Measurements from ENCODE around the gene DCC.

The DCC gene

DNA sequence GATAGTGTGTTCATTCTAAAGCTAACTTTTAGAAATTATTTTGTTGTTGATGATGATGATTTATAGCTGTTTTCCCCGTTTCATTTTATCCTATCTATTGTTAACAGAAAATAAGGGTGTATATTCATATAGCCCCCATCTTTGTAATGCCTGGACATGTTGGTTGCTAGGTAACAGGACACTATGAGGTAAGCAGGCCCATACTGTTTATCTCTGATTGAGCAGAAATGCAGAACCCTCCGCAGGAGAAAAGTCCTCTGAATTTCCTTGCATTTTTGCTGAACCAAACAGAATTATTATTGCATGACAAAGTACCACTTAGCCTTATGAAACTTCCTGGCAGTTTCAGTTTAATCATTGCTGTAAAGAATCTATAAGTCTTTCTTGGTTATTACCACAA, 339.4 kb downstream of the DCC start:
- TF ChIP-seq FOXP2 (optimal IDR thresholded peaks at IDR 0.05; ENCODE audit: control extremely low read depth, extremely low read length, insufficient read depth) (no peak), EZH2 (IDR thresholded peaks at IDR 0.05) (no peak), POLR2AphosphoS5 (IDR thresholded peaks at IDR 0.05; ENCODE audit: borderline replicate concordance, low read depth, low read length) (no peak)
- H3K4me3 ChIP-seq, result no peak overlapping the region
- H3K36me3 ChIP-seq (ENCODE audit: insufficient read depth, low read length), result no peaks in the 10 kb centered on the region
- DNase-seq (ENCODE audit: low read depth, low spot score), result peak; percentile 60
- peak overlapping the region; percentile 80 for H3K27ac ChIP-seq
- H3K9ac ChIP-seq (ENCODE audit: insufficient read length), result no peak overlapping the region
- no peaks in the 10 kb centered on the region for H3K9me3 ChIP-seq (ENCODE audit: low read depth, low read length)

GRCh38 chr18:52682260-52682659, 342.3 kb downstream of the DCC start:
- H3K27ac ChIP-seq, result no peak overlapping the region
- H3K9ac ChIP-seq (ENCODE audit: insufficient read length), result no peak overlapping the region
- TF ChIP-seq FOXP2 (optimal IDR thresholded peaks at IDR 0.05; ENCODE audit: control extremely low read depth, extremely low read length, insufficient read depth), result no peak
- TF ChIP-seq EZH2 (IDR thresholded peaks at IDR 0.05), result no peak
- TF ChIP-seq POLR2AphosphoS5 (IDR thresholded peaks at IDR 0.05; ENCODE audit: borderline replicate concordance, low read depth, low read length), result no peak
- no peak overlapping the region for H3K4me3 ChIP-seq
- H3K9me3 ChIP-seq (ENCODE audit: low read depth, low read length), result no peaks in the 10 kb centered on the region
- no peak for DNase-seq (ENCODE audit: low read depth, low spot score)
- H3K36me3 ChIP-seq (ENCODE audit: insufficient read depth, low read length), result no peaks in the 10 kb centered on the region

DNA sequence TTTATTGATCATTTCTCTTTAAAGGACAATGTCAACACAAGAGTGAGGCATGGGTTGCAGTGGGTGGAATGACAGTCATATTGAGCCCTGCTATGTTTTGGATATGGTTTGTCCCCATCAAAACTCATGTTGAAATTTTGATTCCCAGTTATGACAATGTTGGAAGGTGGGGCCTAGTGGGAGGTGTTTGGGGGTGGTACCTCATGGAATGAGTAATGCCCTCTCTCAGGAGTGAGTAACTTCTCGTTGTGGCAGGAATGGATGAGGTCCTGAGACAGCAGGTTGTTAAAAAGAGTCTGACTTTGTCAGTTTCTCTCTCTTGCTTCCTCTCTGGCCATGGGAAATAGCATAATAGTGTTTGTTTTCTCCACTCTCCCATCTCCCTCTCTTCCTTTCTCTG, 345.3 kb downstream of the DCC start:
- Histone ChIP-seq H3K9ac (ENCODE audit: insufficient read length) (no peak overlapping the region), H3K27ac (no peak overlapping the region), H3K9me3 (ENCODE audit: low read depth, low read length) (no peaks in the 10 kb centered on the region), H3K4me3 (no peak overlapping the region), H3K36me3 (ENCODE audit: insufficient read depth, low read length) (no peaks in the 10 kb centered on the region)
- TF ChIP-seq FOXP2 (optimal IDR thresholded peaks at IDR 0.05; ENCODE audit: control extremely low read depth, extremely low read length, insufficient read depth) (no peak), POLR2AphosphoS5 (IDR thresholded peaks at IDR 0.05; ENCODE audit: borderline replicate concordance, low read depth, low read length) (no peak), EZH2 (IDR thresholded peaks at IDR 0.05) (no peak)
- no peak for DNase-seq (ENCODE audit: low read depth, low spot score)

DNA sequence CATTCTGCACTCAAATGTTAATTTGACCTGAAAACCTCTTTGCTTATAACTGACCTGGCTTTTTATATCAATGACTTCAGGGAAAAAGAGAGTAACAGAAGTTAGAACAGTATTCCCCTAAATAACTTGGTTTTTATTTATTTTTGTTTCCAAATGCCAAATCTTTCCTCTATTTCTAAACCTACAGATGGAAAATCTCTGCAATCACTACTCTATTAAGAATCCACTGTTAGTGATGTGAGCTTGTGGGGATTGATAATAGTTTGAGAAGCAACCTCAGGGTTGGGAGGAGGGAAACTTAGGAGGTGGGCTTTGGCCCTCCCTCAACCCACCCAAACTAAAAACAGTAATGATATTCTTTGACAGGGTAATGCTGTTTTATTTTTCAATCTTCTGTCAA, 351.8 kb downstream of the DCC start:
- no peak for TF ChIP-seq FOXP2 (optimal IDR thresholded peaks at IDR 0.05; ENCODE audit: control extremely low read depth, extremely low read length, insufficient read depth)
- no peak for TF ChIP-seq EZH2 (IDR thresholded peaks at IDR 0.05)
- no peak for TF ChIP-seq POLR2AphosphoS5 (IDR thresholded peaks at IDR 0.05; ENCODE audit: borderline replicate concordance, low read depth, low read length)
- Histone ChIP-seq H3K9me3 (ENCODE audit: low read depth, low read length) (no peaks in the 10 kb centered on the region), H3K4me3 (no peak overlapping the region), H3K27ac (no peak overlapping the region), H3K36me3 (ENCODE audit: insufficient read depth, low read length) (no peaks in the 10 kb centered on the region), H3K9ac (ENCODE audit: insufficient read length) (no peak overlapping the region)
- DNase-seq (ENCODE audit: low read depth, low spot score), result no peak

DNA sequence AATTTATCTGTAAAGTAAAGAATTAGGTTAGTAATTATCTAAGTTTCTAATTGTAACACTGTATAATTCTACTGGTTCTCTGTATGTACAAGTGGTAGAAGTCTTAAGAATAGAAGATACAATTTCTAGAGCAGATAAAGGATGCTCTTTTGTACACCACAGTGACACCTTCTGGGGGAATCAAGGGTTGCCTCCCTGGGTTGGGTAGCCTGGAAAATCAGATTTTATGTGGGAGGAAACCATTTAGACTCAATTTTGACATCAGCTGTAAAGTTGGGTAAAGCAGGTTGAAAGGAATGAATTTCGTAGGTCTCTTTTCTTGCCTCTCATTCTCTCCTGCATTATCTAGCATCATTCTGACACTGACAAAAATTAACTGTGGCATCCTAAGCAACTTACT, 354.8 kb downstream of the DCC start:
- H3K4me3 ChIP-seq, result no peak overlapping the region
- DNase-seq (ENCODE audit: low read depth, low spot score), result no peak
- H3K9me3 ChIP-seq (ENCODE audit: low read depth, low read length), result no peaks in the 10 kb centered on the region
- no peak overlapping the region for H3K27ac ChIP-seq
- H3K36me3 ChIP-seq (ENCODE audit: insufficient read depth, low read length), result no peaks in the 10 kb centered on the region
- TF ChIP-seq POLR2AphosphoS5 (IDR thresholded peaks at IDR 0.05; ENCODE audit: borderline replicate concordance, low read depth, low read length) (no peak), EZH2 (IDR thresholded peaks at IDR 0.05) (no peak), FOXP2 (optimal IDR thresholded peaks at IDR 0.05; ENCODE audit: control extremely low read depth, extremely low read length, insufficient read depth) (no peak)
- no peak overlapping the region for H3K9ac ChIP-seq (ENCODE audit: insufficient read length)

DNA sequence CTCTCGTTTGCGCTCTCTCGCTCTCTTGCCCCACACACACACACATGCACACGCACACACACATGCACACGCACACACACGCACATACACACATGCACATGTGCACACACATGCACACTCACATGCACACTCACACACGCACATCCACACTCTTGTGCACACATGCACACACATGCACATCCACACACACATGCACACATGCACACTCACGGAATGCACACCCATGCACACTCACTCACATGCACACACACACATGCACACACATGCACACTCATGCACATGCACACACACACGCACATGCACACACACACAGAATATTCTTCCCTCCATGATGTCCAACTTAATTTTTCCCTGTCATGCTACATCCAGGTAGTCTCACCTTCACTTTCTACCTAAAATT, 360.1 kb downstream of the DCC start:
- H3K9ac ChIP-seq (ENCODE audit: insufficient read length), result no peak overlapping the region
- TF ChIP-seq EZH2 (IDR thresholded peaks at IDR 0.05) (no peak), FOXP2 (optimal IDR thresholded peaks at IDR 0.05; ENCODE audit: control extremely low read depth, extremely low read length, insufficient read depth) (no peak), POLR2AphosphoS5 (IDR thresholded peaks at IDR 0.05; ENCODE audit: borderline replicate concordance, low read depth, low read length) (no peak)

DNA sequence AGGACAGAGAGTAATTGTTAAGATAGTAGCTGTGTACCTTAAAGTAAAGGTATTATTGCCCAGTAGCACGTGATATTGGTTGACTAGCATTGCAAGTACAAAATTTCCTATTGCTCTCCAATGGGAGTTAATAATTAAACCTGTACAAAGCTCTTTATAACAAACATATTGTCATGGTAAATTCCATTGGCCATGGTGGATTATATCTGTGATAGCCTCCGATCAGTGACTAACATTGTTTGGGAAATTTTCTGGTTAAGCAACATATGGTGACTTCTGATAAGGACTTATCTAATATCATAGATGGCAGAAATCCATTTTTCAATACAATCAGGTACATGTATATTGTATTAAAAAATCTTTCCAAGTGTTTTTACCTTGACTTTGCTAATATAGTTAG, 360.8 kb downstream of the DCC start:
- no peak for DNase-seq (ENCODE audit: low read depth, low spot score)
- Histone ChIP-seq H3K9me3 (ENCODE audit: low read depth, low read length) (no peaks in the 10 kb centered on the region), H3K27ac (no peak overlapping the region), H3K9ac (ENCODE audit: insufficient read length) (no peak overlapping the region), H3K36me3 (ENCODE audit: insufficient read depth, low read length) (no peaks in the 10 kb centered on the region), H3K4me3 (no peak overlapping the region)
- TF ChIP-seq EZH2 (IDR thresholded peaks at IDR 0.05) (no peak), FOXP2 (optimal IDR thresholded peaks at IDR 0.05; ENCODE audit: control extremely low read depth, extremely low read length, insufficient read depth) (no peak), POLR2AphosphoS5 (IDR thresholded peaks at IDR 0.05; ENCODE audit: borderline replicate concordance, low read depth, low read length) (no peak)

More for the DNA sequence above, 360.1 kb downstream of the DCC start:
- Histone ChIP-seq H3K4me3 (no peak overlapping the region), H3K27ac (no peak overlapping the region), H3K9me3 (ENCODE audit: low read depth, low read length) (no peaks in the 10 kb centered on the region), H3K36me3 (ENCODE audit: insufficient read depth, low read length) (no peaks in the 10 kb centered on the region)
- no peak for DNase-seq (ENCODE audit: low read depth, low spot score)

DNA sequence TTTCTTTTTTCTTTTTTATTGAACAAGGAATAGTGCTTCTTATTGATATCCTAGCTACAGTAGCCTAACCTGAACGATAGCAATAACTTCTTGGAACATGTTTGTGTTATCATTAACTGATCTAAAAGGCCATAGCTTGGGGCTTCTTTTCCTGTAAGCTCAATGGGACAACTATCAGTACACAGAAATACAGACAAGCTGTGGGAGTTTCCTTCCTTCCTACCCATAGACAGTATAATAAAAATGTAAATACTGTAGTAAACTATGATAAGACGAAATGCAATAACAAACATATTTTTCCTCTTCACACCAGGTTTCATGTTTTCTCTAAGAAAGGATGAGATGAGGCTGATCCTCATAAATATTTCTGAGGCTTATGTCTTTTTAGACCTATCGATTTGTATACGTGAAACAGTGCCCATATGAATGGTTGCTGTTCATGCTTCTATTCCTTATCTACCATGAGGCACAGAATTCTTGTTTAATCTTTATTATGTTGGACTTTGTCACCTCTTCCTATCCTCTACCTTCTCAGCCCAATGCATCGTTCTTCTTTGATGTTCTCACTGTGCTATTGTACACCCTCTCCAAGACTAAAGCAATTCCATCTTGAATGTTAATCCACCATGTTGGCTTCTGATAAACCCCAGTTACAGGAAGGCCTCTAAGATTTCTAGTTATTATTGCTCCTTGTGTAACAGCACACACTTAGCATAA, 361.4 kb downstream of the DCC start:
- H3K9me3 ChIP-seq (ENCODE audit: low read depth, low read length), result no peaks in the 10 kb centered on the region
- no peaks in the 10 kb centered on the region for H3K36me3 ChIP-seq (ENCODE audit: insufficient read depth, low read length)
- H3K9ac ChIP-seq (ENCODE audit: insufficient read length), result no peak overlapping the region
- no peak overlapping the region for H3K4me3 ChIP-seq
- H3K27ac ChIP-seq, result no peak overlapping the region
- TF ChIP-seq POLR2AphosphoS5 (IDR thresholded peaks at IDR 0.05; ENCODE audit: borderline replicate concordance, low read depth, low read length), result no peak
- TF ChIP-seq FOXP2 (optimal IDR thresholded peaks at IDR 0.05; ENCODE audit: control extremely low read depth, extremely low read length, insufficient read depth), result no peak
- TF ChIP-seq EZH2 (IDR thresholded peaks at IDR 0.05), result no peak
- DNase-seq (ENCODE audit: low read depth, low spot score), result no peak

GRCh38 chr18:52715421-52715820, 375.4 kb downstream of the DCC start:
- H3K9ac ChIP-seq (ENCODE audit: insufficient read length), result no peak overlapping the region
- DNase-seq (ENCODE audit: low read depth, low spot score), result no peak
- H3K27ac ChIP-seq, result no peak overlapping the region
- no peak for TF ChIP-seq POLR2AphosphoS5 (IDR thresholded peaks at IDR 0.05; ENCODE audit: borderline replicate concordance, low read depth, low read length)
- no peak for TF ChIP-seq FOXP2 (optimal IDR thresholded peaks at IDR 0.05; ENCODE audit: control extremely low read depth, extremely low read length, insufficient read depth)
- TF ChIP-seq EZH2 (IDR thresholded peaks at IDR 0.05), result no peak
- H3K4me3 ChIP-seq, result no peak overlapping the region
- no peaks in the 10 kb centered on the region for H3K9me3 ChIP-seq (ENCODE audit: low read depth, low read length)
- no peaks in the 10 kb centered on the region for H3K36me3 ChIP-seq (ENCODE audit: insufficient read depth, low read length)

Data from SK-N-MC (cell line).